Breast epithelium (tissue), 4 donors: ENCODE data around the gene PLEKHM1. TPM values are rescaled to one million over a fixed set of nuclear protein-coding genes. Genes with fewer than 3 reads are reported as not detected.

Experiments used
- DNase-seq, 2 donors: peaks; one replicate each; pipeline ENCODE4 v3.0.0-alpha.2; 2019; ENCODE audit warnings: low spot score in 2 of 2
- H3K27ac ChIP-seq, 2 donors: fragments of 200-600 bp; sonication (generic) in 1 of 2; one replicate each; pipeline ENCODE4 v1.5.1; 2016 to 2019; ENCODE audit warnings: mild to moderate bottlenecking in 1 of 2
- H3K27me3 ChIP-seq, 2 donors: fragments of 200-600 bp; sonication (generic) in 1 of 2; one replicate each; pipeline versions ENCODE4 v1.5.1 to v1.6.0; 2017 to 2019; ENCODE audit warnings: control low read depth in 1 of 2, mild to moderate bottlenecking in 1 of 2
- H3K36me3 ChIP-seq: fragments of 200-600 bp; one replicate; pipeline ENCODE4 v1.5.1; 2019
- H3K4me1 ChIP-seq, 2 donors: fragments of 200-600 bp; sonication (generic); one replicate each; pipeline ENCODE4 v1.5.1; 2016 to 2019; ENCODE audit warnings: control low read depth in 1 of 2
- H3K4me3 ChIP-seq, 3 donors: fragments of 200-600 bp; sonication (generic); 1 replicate in 2 of 3; 2 replicates in 1 of 3; pipeline ENCODE4 v1.5.1; 2016 to 2019; ENCODE audit warnings: mild to moderate bottlenecking in 3 of 3, moderate library complexity in 2 of 3
- H3K9me3 ChIP-seq, 2 donors: fragments of 200-600 bp; sonication (generic) in 1 of 2; one replicate each; pipeline ENCODE4 v1.5.1; 2016 to 2019; ENCODE audit warnings: control low read depth in 1 of 2
- CTCF ChIP-seq, 3 donors: fragments of 450-650 bp; IDR thresholded peaks; one replicate each; pipeline ENCODE4 v1.5.1; 2016 to 2017; ENCODE audit warnings: antibody characterized with exemption in 3 of 3, mild to moderate bottlenecking in 3 of 3, moderate library complexity in 3 of 3
- POLR2A ChIP-seq: fragments of 450-650 bp; IDR thresholded peaks from one replicate; pipeline ENCODE4 v1.6.1; 2016; ENCODE audit warnings: antibody characterized with exemption, mild to moderate bottlenecking, moderate library complexity
- POLR2AphosphoS5 ChIP-seq, 3 donors: sonication (generic); formaldehyde crosslinking; IDR thresholded peaks; one replicate each; pipeline ENCODE4 v1.6.1; 2017; ENCODE audit warnings: antibody characterized with exemption in 3 of 3
- intact Hi-C: fragments of 100-400 bp; cut with DNase I; formaldehyde crosslinking; loops from one replicate; pipeline ENCODE4 v1.15.1; 2023; ENCODE audit warnings: low total_unique reads
- total RNA-seq, 3 donors: library from RNA; depleted of rRNA; stranded (reverse); fragments of >200 nt; gene quantifications; one replicate each; pipeline ENCODE4 v1.1.0, GENCODE V29; 2016

Gene PLEKHM1
- total RNA-seq, 3 donors from 2014 or later = 31.5 to 49.0 (median 36.9) TPM

GRCh38 chr17:45435481-45435880, 55.0 kb downstream of the PLEKHM1 start:
- intact Hi-C loops = no loop called here
- H3K27ac ChIP-seq = no peak overlapping the region
- no peak for TF ChIP-seq POLR2AphosphoS5 (IDR thresholded peaks at IDR 0.05)
- no peak for TF ChIP-seq POLR2A
- no peak for TF ChIP-seq CTCF (IDR thresholded peaks at IDR 0.05)
- H3K4me1 ChIP-seq = peaks cover 0 to 7% of the 10 kb centered on the region in 2 donors
- no peak for DNase-seq
- H3K36me3 ChIP-seq = no peaks in the 10 kb centered on the region
- no peak overlapping the region for H3K4me3 ChIP-seq
- no peaks in the 10 kb centered on the region for H3K9me3 ChIP-seq
- H3K27me3 ChIP-seq = no peaks in the 10 kb centered on the region

GRCh38 chr17:45433159-45433535, 57.4 kb downstream of the PLEKHM1 start:
- H3K27ac ChIP-seq = peak overlapping the region; percentile 80 to 86
- H3K4me1 ChIP-seq = peaks cover 0 to 9% of the 10 kb centered on the region in 2 donors
- peak overlapping the region in 2 of 3 donors; percentile 64 to 86 for H3K4me3 ChIP-seq
- DNase-seq = no peak
- TF ChIP-seq CTCF (IDR thresholded peaks at IDR 0.05) (no peak), POLR2AphosphoS5 (IDR thresholded peaks at IDR 0.05) (no peak), POLR2A (no peak)
- intact Hi-C loops = no loop called here
- H3K36me3 ChIP-seq = no peaks in the 10 kb centered on the region
- H3K27me3 ChIP-seq = no peaks in the 10 kb centered on the region
- H3K9me3 ChIP-seq = no peaks in the 10 kb centered on the region

GRCh38 chr17:45432405-45433158, 57.9 kb downstream of the PLEKHM1 start, which contains the start of gene ARHGAP27:
Gene ARHGAP27 (minus strand): TSS chr17:45432870. CDS start chr17:45430279, 2,591 bp downstream.
- H3K9me3 ChIP-seq = no peaks in the 10 kb centered on the region
- peaks cover 0 to 9% of the 10 kb centered on the region in 2 donors for H3K4me1 ChIP-seq
- H3K4me3 ChIP-seq = peak within 1 kb of the TSS; percentile 54 to 86 (median 64)
- H3K27me3 ChIP-seq = no peaks in the 10 kb centered on the region
- no peak for DNase-seq
- peak within 1 kb of the TSS; percentile 80 to 86 for H3K27ac ChIP-seq
- intact Hi-C loops = no loop called here
- TF ChIP-seq POLR2AphosphoS5 (IDR thresholded peaks at IDR 0.05) (no peak), CTCF (IDR thresholded peaks at IDR 0.05) (no peak), POLR2A (no peak)
- H3K36me3 ChIP-seq = no peaks in the 10 kb centered on the region

- TF ChIP-seq CTCF (IDR thresholded peaks at IDR 0.05) (no peak), POLR2AphosphoS5 (IDR thresholded peaks at IDR 0.05) (peak; percentile 7 to 43 (median 28))
- H3K27me3 ChIP-seq = no peaks in the 10 kb centered on the region
- H3K4me1 ChIP-seq = peaks cover 0 to 9% of the 10 kb centered on the region in 2 donors
- DNase-seq = peak; percentile 78 to 84
- intact Hi-C loops = no loop called here
- H3K4me3 ChIP-seq = peak overlapping the region; percentile 54 to 86 (median 64)
- no peaks in the 10 kb centered on the region for H3K9me3 ChIP-seq
- H3K36me3 ChIP-seq = no peaks in the 10 kb centered on the region
- peak overlapping the region; percentile 80 to 86 for H3K27ac ChIP-seq
Measured at GRCh38 chr17:45431531-45432404, 58.8 kb downstream of the PLEKHM1 start.
